ENCODE results near the gene NOTCH1.
"Not testable (repeated sequence)": the region's sequence is repeated elsewhere in the genome, so short reads cannot be mapped to it uniquely, and the experiment has no call there.

The NOTCH1 gene

GRCh38 chr9:136578915-136579649, 33.2 kb upstream of the NOTCH1 start:
- no peak for DNase-seq

GRCh38 chr9:136578626-136578914, 32.7 kb upstream of the NOTCH1 start:
- no peak for DNase-seq

- no peak for DNase-seq
These were observed 32.2 kb upstream of the NOTCH1 start for GRCh38 chr9:136577941-136578625.

GRCh38 chr9:136576269-136576626, 30.4 kb upstream of the NOTCH1 start:
- DNase-seq = no peak

- DNase-seq = no peak
These were observed 29.9 kb upstream of the NOTCH1 start for GRCh38 chr9:136575626-136576268.

- DNase-seq = not testable (repeated sequence)
These were observed 28.8 kb upstream of the NOTCH1 start for GRCh38 chr9:136574606-136575005.

- no peak for DNase-seq
These were observed 27.2 kb upstream of the NOTCH1 start for GRCh38 chr9:136572828-136573625.

DNA sequence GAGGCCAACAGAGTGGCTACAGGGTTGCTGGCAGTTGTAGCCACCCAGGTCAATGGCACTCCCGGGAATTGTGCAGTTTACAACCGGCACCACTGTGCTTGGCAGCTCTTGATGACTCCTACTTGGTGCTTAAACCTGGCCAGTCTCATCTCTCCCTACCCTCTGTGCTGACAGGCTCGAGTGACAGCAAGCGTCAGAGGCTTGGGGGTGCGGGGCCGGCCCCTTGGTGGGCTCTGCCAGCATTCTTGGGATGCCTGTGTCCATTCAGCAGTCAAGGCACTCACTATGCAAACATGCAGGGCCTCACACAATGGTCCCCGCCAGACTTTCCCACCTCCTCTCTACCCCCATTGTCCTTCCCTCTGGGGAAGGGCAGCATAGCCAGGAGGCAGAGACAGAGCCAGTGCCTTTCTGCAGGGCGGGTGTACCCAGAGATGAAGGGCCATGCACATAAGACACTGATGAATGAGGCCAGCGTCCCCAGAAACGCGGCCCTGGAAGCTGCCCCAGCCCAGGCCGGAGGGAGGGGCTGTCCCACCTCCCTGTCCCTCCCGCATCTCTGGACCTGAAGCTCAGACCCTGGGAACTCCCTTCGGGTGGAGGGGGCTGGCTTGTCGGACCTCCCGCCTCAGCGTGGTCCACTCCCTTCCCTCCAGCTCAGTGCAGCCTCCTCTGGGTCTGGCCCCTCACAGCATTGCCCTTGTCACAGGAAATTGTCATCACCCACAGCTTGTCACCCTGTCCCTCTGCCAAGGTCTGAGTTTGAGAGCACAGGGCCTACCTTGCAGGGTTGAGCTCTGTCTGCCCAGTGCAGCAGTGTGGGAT, 26.4 kb upstream of the NOTCH1 start:
- no peak for DNase-seq

GRCh38 chr9:136571531-136571930, 25.7 kb upstream of the NOTCH1 start:
- DNase-seq = no peak

- no peak for DNase-seq
These were observed 25.1 kb upstream of the NOTCH1 start for GRCh38 chr9:136570916-136571315.

GRCh38 chr9:136570191-136570845, 24.5 kb upstream of the NOTCH1 start:
- no peak for DNase-seq

DNA sequence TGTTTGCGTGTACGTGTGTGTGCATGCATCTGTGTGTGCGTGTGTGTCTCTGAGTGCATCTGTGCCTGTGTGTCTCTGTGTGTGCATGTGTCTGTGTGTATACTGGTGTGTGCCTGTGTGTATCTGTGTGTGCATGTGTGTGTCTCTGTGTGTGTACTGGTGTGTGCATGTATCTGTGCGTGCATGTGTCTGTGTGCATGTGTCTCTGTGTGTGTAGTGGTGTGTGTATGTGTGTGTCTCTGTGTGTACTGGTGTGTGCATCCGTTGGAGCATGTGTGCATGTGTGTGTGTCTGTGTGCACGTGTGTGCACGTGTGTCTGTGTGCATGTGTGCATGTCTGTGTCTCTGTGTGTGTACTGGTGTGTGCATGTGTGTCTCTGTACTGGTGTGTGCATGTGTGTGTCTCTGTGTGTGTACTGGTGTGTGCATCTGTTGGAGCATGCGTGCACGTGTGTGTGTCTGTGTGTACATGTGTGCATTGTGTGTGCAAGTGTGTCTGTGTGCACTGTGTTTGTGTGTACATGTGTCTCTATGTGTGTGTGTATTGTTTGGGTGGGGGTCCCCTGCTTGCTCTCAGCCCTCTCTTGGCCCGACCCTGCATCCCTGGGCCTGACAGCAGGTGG, 23.8 kb upstream of the NOTCH1 start:
- no peak for DNase-seq

DNA sequence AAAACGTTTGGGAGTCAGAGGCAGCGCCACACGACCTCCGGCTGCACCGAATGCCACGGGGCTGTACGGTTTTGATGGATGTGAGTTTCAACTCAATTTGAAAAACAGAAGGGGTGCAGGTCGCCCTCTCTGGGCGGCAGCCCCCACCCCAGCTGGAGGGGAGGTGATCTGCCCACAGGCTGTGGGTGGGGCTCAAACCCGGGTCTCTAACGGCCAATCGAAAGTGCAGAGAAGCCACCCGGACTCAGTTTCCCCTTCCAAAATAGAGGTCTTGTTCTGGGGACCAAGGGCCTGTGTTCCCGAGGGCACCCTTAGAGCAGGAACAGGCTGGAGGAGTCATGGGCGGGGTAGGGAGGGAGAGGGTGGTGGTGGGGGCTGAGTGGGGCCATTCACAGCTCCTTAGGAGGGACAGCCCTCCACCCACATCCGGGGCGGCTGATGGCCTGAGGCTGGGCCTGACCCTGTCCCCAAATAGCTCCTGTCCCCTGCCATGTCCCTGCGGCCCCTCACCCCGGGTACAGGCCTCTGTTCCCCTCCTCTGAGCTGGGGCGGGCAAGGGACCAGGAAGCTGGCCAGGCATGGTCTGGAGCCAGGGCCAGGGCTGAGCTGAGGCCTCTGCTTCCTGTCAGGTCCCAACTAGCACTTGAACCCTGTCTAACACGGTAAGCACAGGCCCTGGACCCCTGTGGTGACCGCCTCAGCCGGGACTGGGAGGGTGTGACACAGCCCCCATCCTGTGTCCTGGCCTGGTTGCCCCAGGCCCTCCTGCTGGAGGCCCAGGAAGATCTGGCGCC, 22.6 kb upstream of the NOTCH1 start:
- DNase-seq = no peak

- DNase-seq = no peak
These were observed 21.9 kb upstream of the NOTCH1 start for GRCh38 chr9:136567651-136568287.

DNA sequence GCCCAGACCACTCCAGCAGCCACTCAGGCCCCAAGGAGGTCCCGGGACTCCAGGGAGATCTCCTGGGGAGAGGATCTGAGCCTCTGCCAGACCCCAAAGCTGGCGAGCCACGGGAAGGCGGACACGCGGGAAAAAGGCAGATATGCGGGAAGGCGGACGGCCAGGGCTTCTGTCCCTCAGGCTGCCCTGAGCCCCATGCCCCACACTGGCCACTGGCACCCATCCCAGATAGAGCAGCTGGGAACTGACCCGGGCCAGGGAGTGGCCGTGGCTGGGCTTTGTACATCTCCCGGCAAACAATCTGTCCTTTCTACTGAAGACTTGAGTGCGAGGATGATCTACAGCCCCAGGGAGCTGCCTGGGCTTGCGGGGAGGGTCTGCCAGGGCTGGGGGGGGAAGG, 21.1 kb upstream of the NOTCH1 start:
- DNase-seq = no peak

DNA sequence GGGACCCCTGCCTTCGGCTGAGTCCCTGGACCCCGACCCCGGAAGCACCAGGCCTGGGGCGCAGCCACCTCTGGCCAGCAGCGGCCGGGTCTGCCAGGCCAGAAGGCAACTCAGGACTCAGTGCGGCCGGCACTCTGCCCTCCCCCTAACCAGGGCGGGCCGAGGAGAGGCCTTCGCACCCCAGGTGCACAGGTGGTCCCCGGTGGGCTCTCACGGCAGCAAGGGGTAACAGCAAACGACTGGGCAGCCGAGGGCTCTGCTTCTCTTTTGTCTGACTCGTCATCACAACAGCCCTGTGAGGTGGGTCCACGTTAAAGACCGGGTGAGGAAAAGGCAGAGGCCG, 20.7 kb upstream of the NOTCH1 start:
- DNase-seq = no peak

DNA sequence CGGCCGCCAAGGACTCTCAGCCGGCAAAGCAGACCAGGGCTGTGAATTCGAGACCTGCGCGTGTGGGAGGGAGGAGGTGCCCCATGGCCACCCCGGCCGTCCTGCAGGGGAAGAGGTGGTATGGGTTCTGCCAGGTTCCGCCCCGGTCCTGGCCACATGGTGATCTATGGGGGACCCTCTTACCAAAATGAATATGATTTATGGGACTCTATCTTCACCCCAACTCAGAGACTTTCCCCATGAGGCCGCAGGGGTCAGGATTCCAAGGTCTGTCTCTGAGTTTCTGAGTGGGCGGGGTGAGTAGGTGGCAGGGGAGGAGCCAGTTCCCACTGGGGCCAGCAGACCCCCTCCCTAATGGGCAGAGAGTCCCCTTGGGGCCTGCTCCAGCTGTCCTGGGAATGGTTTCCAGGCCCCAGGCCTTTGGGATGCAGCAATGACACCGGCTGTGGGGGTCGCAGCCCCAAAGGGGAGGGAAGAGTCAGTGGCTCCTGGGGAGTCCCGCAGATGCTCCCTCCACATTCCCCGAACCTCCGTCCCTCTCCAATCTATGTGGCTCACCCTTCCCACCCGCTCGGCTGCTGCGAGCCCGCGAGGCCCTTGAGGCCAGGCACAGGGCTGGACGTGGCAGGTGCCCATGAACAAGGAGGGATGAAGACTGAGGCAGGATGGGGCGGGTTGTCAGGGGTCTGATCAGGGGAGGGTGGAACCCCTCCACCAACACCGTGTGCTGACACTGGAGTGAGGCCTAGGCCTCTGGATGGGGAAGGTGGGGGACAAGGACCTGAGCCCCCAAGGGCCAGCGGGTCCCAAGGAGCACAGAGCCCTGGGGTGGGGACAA, 20.1 kb upstream of the NOTCH1 start:
- DNase-seq = no peak

DNA sequence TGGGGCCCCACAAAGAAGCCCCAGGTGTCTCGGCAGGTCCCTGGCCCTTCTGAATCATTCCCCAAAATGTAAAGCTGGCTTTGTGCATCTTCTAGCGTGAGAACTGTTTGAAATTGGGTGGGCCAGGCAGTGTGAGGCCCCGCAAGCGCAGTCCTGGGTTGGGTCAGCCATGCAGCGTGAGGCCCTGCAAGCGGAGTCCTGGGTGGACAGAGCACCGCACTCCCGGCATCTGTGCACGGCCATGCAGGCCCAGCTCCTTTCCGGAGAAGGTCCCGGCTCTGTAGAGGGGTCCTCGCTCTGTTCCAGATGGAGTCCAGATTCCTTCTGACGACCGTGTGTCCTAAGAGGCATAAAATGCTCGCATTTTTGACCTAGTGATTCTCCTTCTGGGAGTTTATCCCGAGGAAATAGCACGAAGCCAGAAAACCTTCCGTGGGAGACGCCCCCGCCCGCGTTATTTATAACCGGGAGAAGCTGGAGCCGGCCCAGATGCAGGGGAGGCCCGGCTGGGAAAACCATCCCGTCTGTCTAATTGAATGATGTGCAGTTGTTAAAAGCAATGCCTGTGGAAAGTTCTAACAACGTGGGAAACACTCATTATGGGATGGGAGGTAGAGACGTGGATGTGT, 19.4 kb upstream of the NOTCH1 start:
- DNase-seq = no peak
